CD4-positive, alpha-beta T cell treated with Interleukin-6 at 100 ng/mL for 8 hours (primary cell): ENCODE measurements around the gene CACNA1C.

Experiments
- DNase-seq: peaks from one replicate; pipeline ENCODE4 v3.0.0-alpha.2; 2020; ENCODE audit warnings: mixed read lengths, low spot score

The CACNA1C gene

GRCh38 chr12:2646341-2646740, 593.6 kb downstream of the CACNA1C start:
- no peak for DNase-seq

GRCh38 chr12:2647186-2647585, 594.4 kb downstream of the CACNA1C start:
- DNase-seq, result no peak

- no peak for DNase-seq
Observed at GRCh38 chr12:2648406-2648805, 595.6 kb downstream of the CACNA1C start.

GRCh38 chr12:2649201-2650030, 596.6 kb downstream of the CACNA1C start:
- DNase-seq, result no peak

GRCh38 chr12:2650261-2651067, 597.7 kb downstream of the CACNA1C start:
- no peak for DNase-seq

- no peak for DNase-seq
Observed at GRCh38 chr12:2651068-2651965, 598.5 kb downstream of the CACNA1C start.

GRCh38 chr12:2652011-2652400, 599.2 kb downstream of the CACNA1C start:
- no peak for DNase-seq

- no peak for DNase-seq
Observed at GRCh38 chr12:2652401-2653081, 599.8 kb downstream of the CACNA1C start.

GRCh38 chr12:2653461-2653965, 600.7 kb downstream of the CACNA1C start:
- no peak for DNase-seq

- DNase-seq, result no peak
Observed at GRCh38 chr12:2654311-2654710, 601.5 kb downstream of the CACNA1C start.

GRCh38 chr12:2654741-2655140, 602.0 kb downstream of the CACNA1C start:
- DNase-seq, result no peak

GRCh38 chr12:2662524-2662923, 609.7 kb downstream of the CACNA1C start:
- no peak for DNase-seq

GRCh38 chr12:2664721-2665577, 612.2 kb downstream of the CACNA1C start:
- no peak for DNase-seq

GRCh38 chr12:2666411-2666810, 613.6 kb downstream of the CACNA1C start:
- DNase-seq, result no peak

- no peak for DNase-seq
Observed at GRCh38 chr12:2666846-2667245, 614.1 kb downstream of the CACNA1C start.

GRCh38 chr12:2667716-2668440, 615.1 kb downstream of the CACNA1C start:
- DNase-seq, result no peak

GRCh38 chr12:2668816-2669215, 616.0 kb downstream of the CACNA1C start:
- no peak for DNase-seq

- DNase-seq, result no peak
Observed at GRCh38 chr12:2669560-2669959, 616.8 kb downstream of the CACNA1C start.

GRCh38 chr12:2672863-2673262, 620.1 kb downstream of the CACNA1C start:
- DNase-seq, result no peak
